GM19397 (cell line): ENCODE results near the gene SOCS1.

Experiments used
- ATAC-seq: cut with Tn5 transposase; IDR thresholded peaks from one replicate; pipeline ENCODE4 v1.9.1; 2021; ENCODE audit warnings: mild to moderate bottlenecking, moderate library complexity; ENCODE audit not compliant: unreplicated experiment

The SOCS1 gene

DNA sequence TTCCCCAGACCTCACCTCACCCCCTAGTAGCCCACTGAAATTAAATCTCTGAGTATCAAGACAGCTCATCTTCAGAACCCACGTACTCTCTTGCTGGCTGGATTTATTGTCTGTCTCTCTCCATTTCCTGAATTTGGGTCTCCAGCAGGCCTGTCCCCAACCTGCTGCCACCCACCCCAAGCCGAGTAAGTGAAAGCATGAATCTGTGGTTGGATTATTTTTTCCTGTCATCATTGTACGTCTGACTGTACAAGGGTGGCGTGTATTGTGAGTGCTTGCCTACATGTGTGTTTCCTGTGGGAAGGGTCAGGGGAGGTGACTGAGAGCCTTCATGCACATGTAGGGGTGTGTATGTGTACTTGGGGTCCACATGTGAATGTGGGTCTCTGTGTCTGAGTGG lies 7.7 kb upstream of the SOCS1 start:
- no peak for ATAC-seq

GRCh38 chr16:11262915-11263314 lies 6.9 kb upstream of the SOCS1 start:
- no peak for ATAC-seq

DNA sequence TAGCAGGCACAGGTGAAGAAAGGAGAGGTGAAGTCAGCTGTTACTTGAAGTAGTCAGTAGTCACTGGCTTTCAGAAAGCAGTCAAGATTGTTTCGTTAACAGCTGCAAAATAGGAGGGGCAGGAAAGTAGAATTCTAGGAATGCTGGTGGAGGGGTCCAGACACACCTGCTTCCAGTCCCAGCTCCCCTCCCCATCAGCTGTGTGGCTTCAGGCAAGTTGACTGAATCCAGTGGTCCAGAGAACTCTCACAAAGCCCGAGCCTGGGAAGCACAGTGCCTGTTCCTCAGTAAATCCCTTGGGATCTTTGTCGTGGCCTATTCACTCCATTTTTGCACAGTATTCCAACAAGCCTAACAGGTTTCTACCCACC lies 4.6 kb upstream of the SOCS1 start:
- ATAC-seq = no peak

- no peak for ATAC-seq
Measured at GRCh38 chr16:11259655-11260595, 3.9 kb upstream of the SOCS1 start.

GRCh38 chr16:11258553-11259492 lies 2.8 kb upstream of the SOCS1 start:
- ATAC-seq = no peak

DNA sequence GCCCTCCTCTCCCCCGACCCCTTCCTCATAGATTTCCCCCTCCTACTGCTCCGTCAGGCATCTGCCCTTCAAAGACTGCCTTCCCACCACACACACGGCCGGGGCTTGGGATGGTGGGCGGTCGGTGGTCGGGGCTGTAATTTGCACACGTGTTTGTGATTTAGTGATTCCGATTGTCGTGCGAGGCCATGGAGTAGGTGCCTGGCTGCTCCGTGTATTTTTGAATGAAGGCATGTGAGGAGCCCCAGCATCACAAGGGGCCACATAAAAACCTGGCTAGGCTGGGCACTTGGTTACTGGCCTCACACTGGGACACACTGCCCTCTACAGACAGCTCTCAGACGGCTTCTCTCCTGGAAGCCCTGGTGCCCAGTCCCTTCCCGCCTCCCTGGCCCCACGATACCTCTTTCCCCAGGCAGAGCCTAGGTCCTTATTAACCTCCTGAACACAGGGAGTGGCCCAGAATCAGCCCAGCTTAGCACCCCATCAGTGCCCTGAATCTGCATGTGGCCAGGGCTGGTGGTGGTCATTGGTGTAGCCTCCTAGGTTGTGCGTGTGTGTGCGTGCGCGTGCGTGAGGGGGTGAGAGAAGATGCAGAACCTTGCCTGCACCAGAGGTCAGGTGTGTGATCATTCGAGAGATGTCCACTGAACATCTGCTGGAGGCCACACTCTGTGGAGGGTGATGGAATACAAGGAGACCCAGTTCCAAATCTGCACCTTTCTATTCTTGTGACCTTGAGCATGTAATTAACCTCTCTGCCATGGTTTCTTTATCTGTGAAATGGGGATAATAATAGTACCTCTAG lies 1.3 kb upstream of the SOCS1 start:
- no peak for ATAC-seq

- no peak for ATAC-seq
Measured at GRCh38 chr16:11256661-11257130, 692 bp upstream of the SOCS1 start.

DNA sequence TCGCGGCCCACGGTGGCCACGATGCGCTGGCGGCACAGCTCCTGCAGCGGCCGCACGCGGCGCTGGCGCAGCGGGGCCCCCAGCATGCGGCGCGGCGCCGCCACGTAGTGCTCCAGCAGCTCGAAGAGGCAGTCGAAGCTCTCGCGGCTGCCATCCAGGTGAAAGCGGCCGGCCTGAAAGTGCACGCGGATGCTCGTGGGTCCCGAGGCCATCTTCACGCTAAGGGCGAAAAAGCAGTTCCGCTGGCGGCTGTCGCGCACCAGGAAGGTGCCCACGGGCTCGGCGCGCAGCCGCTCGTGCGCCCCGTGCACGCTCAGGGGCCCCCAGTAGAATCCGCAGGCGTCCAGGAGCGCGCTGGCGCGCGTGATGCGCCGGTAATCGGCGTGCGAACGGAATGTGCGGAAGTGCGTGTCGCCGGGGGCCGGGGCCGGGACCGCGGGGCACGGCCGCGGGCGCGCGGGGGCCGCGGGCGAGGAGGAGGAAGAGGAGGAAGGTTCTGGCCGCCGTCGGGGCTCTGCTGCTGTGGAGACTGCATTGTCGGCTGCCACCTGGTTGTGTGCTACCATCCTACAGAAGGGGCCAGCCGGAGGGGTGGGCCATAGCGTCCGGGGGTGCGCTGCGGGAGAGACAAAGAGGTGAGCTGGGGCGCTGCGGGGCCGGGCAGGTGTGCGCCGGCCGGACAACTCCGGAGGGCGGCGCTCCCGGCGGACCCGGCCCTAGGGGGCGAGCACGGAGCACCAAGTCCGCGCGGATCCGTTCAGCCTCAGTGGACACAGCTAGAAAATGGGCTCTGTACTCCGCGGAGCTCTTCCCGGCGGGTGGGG lies 879 bp downstream of the SOCS1 start:
- ATAC-seq = peak; percentile 0

GRCh38 chr16:11253995-11254912 lies 1.8 kb downstream of the SOCS1 start:
- ATAC-seq = no peak

GRCh38 chr16:11253009-11253994 lies 2.7 kb downstream of the SOCS1 start:
- no peak for ATAC-seq

DNA sequence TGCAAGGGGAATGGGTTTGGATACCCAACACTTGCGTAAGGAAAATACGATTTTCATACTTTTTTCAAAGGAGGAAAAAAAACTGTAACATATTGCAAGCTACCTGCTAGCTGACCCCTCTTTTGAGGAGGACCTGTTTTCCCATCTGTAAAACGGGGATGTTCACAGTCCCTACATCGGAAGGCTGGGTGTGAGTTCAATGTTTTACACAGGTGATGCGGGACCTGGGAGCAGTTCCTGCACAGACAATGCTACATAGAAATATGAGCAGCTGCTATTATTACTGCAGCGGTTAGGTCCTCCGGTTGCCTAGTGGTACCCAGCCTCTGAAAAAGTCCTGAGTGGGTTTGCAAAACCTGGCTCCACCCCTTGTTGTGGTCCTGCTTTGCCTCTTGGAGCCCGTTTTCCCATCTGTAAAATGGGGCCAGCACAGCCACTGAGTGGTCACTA lies 3.5 kb downstream of the SOCS1 start:
- no peak for ATAC-seq

DNA sequence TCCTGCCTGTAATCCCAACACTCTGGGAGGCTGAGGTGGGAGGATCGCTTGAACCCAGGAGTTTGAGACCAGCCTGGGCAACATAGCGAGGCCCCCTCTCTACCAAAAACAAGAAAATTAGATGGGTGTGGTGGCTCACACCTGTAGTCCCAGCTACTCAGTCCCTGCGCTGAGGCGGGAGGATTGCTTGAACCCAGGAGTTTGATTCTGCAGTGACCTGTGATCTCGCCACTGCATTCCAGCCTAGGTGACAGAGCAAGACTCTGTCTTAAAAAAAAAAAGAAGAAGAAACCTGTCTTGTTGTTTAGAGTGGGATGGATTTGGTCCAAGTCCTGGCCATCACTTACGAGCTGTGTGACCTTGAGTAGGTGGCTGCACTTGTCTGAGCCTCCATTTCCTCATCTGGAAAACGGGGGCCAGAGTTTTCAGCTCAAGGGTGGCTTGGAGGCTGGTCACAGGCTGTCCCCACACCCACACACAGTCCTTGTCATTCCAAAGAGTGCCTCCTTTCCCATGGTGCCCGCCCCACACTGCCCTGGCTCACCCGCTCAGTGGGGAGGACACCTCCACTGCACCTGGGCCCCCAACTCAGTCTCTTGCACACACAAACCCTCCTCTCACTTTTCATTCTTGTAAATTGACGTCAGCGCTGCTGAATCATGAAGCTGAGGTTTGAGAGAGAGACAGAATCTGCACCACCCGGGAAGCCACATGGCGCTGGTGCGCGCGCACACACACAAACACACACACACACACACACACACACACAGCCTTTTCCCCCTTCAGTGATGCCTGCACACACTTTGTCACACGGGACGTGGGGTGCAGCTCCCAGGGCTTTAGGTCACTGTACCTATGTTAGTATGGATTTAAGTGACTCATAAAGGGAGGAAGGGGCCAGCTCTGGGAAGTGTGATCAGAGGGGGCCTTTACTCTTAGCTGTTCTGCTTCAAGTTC lies 4.2 kb downstream of the SOCS1 start:
- ATAC-seq = no peak

- no peak for ATAC-seq
Measured at GRCh38 chr16:11250786-11251524, 5.0 kb downstream of the SOCS1 start.

DNA sequence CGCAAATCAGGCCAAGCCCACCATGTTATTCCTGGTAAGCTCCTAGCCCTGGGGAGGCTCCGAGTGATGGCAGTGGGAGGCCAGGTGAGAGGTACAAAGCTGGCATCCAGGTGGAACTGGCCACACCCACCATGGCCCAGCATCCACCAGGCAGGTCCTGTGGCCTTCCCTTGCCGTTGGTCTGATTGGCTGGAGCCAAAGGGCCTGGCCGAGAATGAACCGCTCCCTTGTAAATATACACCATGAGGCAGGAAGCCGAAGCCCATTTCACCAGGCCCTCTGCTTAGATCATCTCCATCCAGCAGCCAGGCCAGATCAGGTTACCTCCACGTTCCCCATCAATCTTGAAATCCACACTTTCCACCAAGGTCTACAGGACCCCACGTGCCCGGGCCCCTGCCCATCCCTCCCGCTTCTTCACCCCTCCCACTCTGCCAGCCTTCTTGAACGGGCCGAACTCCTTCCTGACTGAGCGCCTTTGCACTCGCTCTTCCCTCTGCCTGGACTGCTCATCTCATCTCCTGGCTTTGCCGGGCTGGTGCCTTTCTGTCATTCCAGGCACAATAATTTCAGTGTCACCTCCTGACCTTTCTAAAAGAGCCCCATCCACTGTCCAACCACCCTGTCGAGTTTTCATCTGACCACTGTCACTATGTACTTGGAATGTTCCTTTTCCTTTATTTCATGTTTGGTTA lies 5.8 kb downstream of the SOCS1 start:
- no peak for ATAC-seq
